KMS-11 (cell line): Measurements from ENCODE around the gene GNAQ.

ENCODE experiments used
- H2AFZ ChIP-seq: fragments of 200-600 bp; sonication (generic); 2 replicates; pipeline ENCODE4 v1.6.1; 2016; ENCODE audit warnings: antibody characterized with exemption, mixed run types, low read depth
- H3K27ac ChIP-seq: fragments of 200-600 bp; sonication (generic); 2 replicates; pipeline ENCODE4 v1.6.1; 2016; ENCODE audit warnings: mild to moderate bottlenecking, mixed run types
- H3K27me3 ChIP-seq: fragments of 200-600 bp; sonication (generic); 2 replicates; pipeline ENCODE4 v1.6.1; 2017; ENCODE audit warnings: mild to moderate bottlenecking, low read depth, mixed run types, moderate library complexity; ENCODE audit not compliant: insufficient read depth
- H3K36me3 ChIP-seq: fragments of 200-600 bp; sonication (generic); 2 replicates; pipeline ENCODE4 v1.6.1; 2017; ENCODE audit warnings: mild to moderate bottlenecking, mixed run types; ENCODE audit not compliant: insufficient read depth
- H3K4me1 ChIP-seq: fragments of 200-600 bp; sonication (generic); 2 replicates; pipeline ENCODE4 v1.6.1; 2016; ENCODE audit warnings: mild to moderate bottlenecking, low read depth, mixed run types; ENCODE audit not compliant: poor library complexity, severe bottlenecking
- H3K4me2 ChIP-seq: fragments of 200-600 bp; sonication (generic); 2 replicates; pipeline ENCODE4 v1.7.0; 2016; ENCODE audit warnings: mild to moderate bottlenecking, mixed run types
- H3K4me3 ChIP-seq: fragments of 200-600 bp; sonication (generic); IDR thresholded peaks from 2 replicates; pipeline ENCODE4 v1.6.1; 2017; ENCODE audit warnings: low read depth, low read length, mixed read lengths; ENCODE audit not compliant: insufficient read depth
- H3K79me2 ChIP-seq: fragments of 200-600 bp; sonication (generic); 2 replicates; pipeline ENCODE4 v1.6.1; 2016; ENCODE audit warnings: low read depth, mixed run types; ENCODE audit not compliant: insufficient read depth
- H3K9ac ChIP-seq: fragments of 200-600 bp; sonication (generic); 2 replicates; pipeline ENCODE4 v1.6.1; 2016; ENCODE audit warnings: mild to moderate bottlenecking, mixed run types
- H4K20me1 ChIP-seq: fragments of 200-600 bp; sonication (generic); 2 replicates; pipeline ENCODE4 v1.6.1; 2016; ENCODE audit warnings: mild to moderate bottlenecking, mixed run types; ENCODE audit not compliant: insufficient read depth
- TF ChIP-seq, protein P1 (sequence below): fragments of 200-600 bp; sonication (generic); conservative IDR thresholded peaks from 2 replicates; pipeline ENCODE4 v1.6.1; 2017; ENCODE audit warnings: low read depth, mild to moderate bottlenecking, antibody characterized with exemption, low read length, moderate library complexity, mixed read lengths

Gene GNAQ

DNA sequence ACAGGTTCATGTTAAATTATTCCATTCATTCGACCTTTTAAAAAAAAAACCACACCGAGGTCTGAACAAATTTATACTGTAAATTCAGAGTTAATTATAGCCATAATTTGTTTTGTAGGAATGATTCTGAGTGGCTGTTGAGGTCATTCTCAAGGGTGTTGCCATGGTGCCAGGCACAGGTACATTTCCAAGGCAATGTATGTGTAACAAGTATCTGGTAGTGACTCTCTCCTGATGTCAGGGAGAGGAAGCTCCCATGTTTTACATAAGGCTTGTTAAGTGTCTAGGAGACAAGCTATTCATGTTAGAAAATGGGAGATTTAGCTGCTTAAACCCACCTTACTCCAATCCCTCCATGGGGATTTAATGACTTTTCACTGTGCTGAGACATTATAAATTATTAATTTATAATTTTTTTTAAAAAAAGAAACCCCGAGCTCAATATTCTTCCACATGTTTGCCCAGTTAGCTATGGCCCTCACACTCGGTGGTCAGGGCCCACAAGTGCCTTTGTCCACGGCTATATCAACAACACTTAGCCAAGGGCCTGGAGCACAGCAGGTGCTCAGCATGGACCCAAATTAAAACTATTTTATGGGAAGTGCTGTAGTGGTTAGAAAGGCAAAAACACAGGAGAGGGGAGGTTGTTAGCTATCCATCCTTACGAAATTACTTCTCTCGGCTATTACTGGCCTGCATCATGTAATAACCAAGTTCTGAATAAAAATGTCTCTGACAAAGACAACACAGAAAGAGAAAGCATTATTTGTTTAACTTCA, 228.9 kb downstream of the GNAQ start:
- TF ChIP-seq, protein P1, sequence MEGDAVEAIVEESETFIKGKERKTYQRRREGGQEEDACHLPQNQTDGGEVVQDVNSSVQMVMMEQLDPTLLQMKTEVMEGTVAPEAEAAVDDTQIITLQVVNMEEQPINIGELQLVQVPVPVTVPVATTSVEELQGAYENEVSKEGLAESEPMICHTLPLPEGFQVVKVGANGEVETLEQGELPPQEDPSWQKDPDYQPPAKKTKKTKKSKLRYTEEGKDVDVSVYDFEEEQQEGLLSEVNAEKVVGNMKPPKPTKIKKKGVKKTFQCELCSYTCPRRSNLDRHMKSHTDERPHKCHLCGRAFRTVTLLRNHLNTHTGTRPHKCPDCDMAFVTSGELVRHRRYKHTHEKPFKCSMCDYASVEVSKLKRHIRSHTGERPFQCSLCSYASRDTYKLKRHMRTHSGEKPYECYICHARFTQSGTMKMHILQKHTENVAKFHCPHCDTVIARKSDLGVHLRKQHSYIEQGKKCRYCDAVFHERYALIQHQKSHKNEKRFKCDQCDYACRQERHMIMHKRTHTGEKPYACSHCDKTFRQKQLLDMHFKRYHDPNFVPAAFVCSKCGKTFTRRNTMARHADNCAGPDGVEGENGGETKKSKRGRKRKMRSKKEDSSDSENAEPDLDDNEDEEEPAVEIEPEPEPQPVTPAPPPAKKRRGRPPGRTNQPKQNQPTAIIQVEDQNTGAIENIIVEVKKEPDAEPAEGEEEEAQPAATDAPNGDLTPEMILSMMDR, result no peak
- H3K79me2 ChIP-seq, result no peaks in the 10 kb centered on the region
- no peaks in the 10 kb centered on the region for H3K27me3 ChIP-seq

DNA sequence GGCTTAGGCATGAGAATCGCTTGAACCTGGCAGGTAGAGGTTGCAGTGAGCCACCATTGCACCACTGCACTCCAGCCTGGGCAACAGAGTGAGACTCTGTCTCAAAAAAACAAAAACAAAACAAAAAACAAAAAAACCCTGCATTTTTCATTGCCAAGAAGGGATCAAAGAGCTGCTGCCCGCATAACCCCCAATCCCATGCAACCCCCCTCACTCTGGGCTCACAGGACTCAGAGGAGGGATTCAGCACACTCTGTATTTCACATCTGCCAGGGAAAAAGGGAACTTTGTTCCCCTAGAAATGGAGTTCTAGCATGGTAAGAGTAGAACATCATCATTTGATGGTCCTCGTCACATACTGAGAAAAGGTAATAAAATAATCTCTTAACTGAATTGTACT, 229.5 kb downstream of the GNAQ start:
- Histone ChIP-seq H3K9ac (no peak overlapping the region), H4K20me1 (no peaks in the 10 kb centered on the region), H3K4me1 (no peaks in the 10 kb centered on the region), H3K27ac (no peak overlapping the region), H3K4me2 (no peak overlapping the region), H2AFZ (no peak overlapping the region), H3K4me3 (no peak overlapping the region), H3K79me2 (no peaks in the 10 kb centered on the region), H3K36me3 (no peaks in the 10 kb centered on the region), H3K27me3 (no peaks in the 10 kb centered on the region)
- TF ChIP-seq, protein P1, result no peak

More for the DNA sequence above, 228.9 kb downstream of the GNAQ start:
- H3K4me2 ChIP-seq, result no peak overlapping the region
- H3K36me3 ChIP-seq, result no peaks in the 10 kb centered on the region
- H3K9ac ChIP-seq, result no peak overlapping the region
- no peak overlapping the region for H3K27ac ChIP-seq
- no peak overlapping the region for H2AFZ ChIP-seq
- H4K20me1 ChIP-seq, result no peaks in the 10 kb centered on the region
- H3K4me3 ChIP-seq, result no peak overlapping the region
- H3K4me1 ChIP-seq, result no peaks in the 10 kb centered on the region

DNA sequence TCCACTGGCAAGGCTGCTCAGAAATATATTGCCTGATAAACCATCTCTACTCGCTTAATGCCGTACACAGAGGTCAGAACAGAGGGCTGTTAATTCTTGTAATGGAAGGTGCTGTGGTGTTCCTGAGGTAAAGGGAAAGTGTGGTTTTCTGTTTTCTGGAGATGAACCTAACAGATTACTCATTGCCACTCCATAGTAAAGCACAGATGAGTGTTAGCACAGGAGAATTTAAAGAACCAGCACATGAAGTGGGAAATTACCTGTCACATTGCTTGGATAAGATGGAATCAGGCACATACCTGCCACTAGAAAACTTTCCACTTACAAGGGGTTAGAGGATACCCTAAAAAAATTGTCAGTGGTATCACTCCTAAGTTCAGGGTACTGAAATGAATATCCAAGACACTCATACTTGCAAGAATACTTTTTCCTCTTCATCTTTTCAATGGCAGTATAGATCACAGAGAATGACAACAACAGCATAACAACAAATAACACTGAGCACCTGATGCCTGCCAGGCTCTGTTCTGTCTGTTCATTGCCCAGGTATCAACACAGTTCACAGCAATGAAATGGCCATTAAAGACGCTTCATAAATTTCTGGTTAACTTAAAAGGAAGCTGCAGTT, 230.6 kb downstream of the GNAQ start:
- TF ChIP-seq, protein P1, result no peak
- Histone ChIP-seq H2AFZ (no peak overlapping the region), H3K4me3 (no peak overlapping the region), H3K4me2 (no peak overlapping the region), H3K27ac (no peak overlapping the region), H4K20me1 (no peaks in the 10 kb centered on the region), H3K27me3 (no peaks in the 10 kb centered on the region), H3K9ac (no peak overlapping the region), H3K36me3 (no peaks in the 10 kb centered on the region), H3K79me2 (no peaks in the 10 kb centered on the region), H3K4me1 (no peaks in the 10 kb centered on the region)

DNA sequence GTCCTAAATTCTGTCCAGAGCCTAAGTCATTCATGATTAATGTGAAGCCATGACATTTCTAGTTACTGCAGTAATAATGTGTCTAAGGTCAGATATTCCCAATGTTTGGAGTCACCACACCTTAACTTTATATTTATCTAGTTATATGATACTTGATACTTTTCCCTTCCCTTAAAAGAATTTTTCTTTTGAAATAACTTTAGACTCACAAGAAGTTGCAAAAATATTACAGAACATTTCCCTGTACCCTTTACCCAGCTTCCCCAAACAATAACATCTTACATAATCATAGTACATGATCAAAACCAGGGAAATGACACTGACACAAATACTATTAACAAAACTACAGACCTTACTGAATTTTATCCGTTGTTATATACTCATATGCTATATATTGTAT, 233.5 kb downstream of the GNAQ start:
- H3K36me3 ChIP-seq, result no peaks in the 10 kb centered on the region
- H3K79me2 ChIP-seq, result no peaks in the 10 kb centered on the region
- TF ChIP-seq, protein P1, result no peak
- H3K27ac ChIP-seq, result no peak overlapping the region
- no peaks in the 10 kb centered on the region for H3K27me3 ChIP-seq
- H2AFZ ChIP-seq, result no peak overlapping the region
- H4K20me1 ChIP-seq, result no peaks in the 10 kb centered on the region
- H3K9ac ChIP-seq, result no peak overlapping the region
- no peaks in the 10 kb centered on the region for H3K4me1 ChIP-seq
- H3K4me2 ChIP-seq, result no peak overlapping the region
- H3K4me3 ChIP-seq, result no peak overlapping the region
